Measurements from ENCODE around the gene DGKQ. TPM values are rescaled to one million over a fixed set of nuclear protein-coding genes. Genes with fewer than 3 reads are reported as not detected.

DGKQ gene
- total RNA-seq, 1 donor from 2014 or later = 14.8 TPM

GRCh38 chr4:957581-958313, 15.6 kb downstream of the DGKQ start:
- no peaks in the 10 kb centered on the region for H3K36me3 ChIP-seq (ENCODE audit: control insufficient read depth, insufficient read depth, low read length)
- DNase-seq (ENCODE audit: low read depth) = no peak
- no peaks in the 10 kb centered on the region for H3K27me3 ChIP-seq (ENCODE audit: control insufficient read depth, insufficient read depth, low read length)
- TF ChIP-seq, protein P1, sequence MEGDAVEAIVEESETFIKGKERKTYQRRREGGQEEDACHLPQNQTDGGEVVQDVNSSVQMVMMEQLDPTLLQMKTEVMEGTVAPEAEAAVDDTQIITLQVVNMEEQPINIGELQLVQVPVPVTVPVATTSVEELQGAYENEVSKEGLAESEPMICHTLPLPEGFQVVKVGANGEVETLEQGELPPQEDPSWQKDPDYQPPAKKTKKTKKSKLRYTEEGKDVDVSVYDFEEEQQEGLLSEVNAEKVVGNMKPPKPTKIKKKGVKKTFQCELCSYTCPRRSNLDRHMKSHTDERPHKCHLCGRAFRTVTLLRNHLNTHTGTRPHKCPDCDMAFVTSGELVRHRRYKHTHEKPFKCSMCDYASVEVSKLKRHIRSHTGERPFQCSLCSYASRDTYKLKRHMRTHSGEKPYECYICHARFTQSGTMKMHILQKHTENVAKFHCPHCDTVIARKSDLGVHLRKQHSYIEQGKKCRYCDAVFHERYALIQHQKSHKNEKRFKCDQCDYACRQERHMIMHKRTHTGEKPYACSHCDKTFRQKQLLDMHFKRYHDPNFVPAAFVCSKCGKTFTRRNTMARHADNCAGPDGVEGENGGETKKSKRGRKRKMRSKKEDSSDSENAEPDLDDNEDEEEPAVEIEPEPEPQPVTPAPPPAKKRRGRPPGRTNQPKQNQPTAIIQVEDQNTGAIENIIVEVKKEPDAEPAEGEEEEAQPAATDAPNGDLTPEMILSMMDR (IDR thresholded peaks at IDR 0.05; ENCODE audit: insufficient read depth, low read length, poor library complexity, severe bottlenecking) = no peak
- H3K4me3 ChIP-seq (ENCODE audit: low read depth, low read length) = no peak overlapping the region

GRCh38 chr4:957231-957580, 16.2 kb downstream of the DGKQ start:
- TF ChIP-seq, protein P1 (IDR thresholded peaks at IDR 0.05; ENCODE audit: insufficient read depth, low read length, poor library complexity, severe bottlenecking) = no peak
- Histone ChIP-seq H3K27me3 (ENCODE audit: control insufficient read depth, insufficient read depth, low read length) (no peaks in the 10 kb centered on the region), H3K36me3 (ENCODE audit: control insufficient read depth, insufficient read depth, low read length) (no peaks in the 10 kb centered on the region), H3K4me3 (ENCODE audit: low read depth, low read length) (no peak overlapping the region)
- no peak for DNase-seq (ENCODE audit: low read depth)

GRCh38 chr4:956531-957230, 16.7 kb downstream of the DGKQ start:
- Histone ChIP-seq H3K36me3 (ENCODE audit: control insufficient read depth, insufficient read depth, low read length) (no peaks in the 10 kb centered on the region), H3K4me3 (ENCODE audit: low read depth, low read length) (no peak overlapping the region), H3K27me3 (ENCODE audit: control insufficient read depth, insufficient read depth, low read length) (no peaks in the 10 kb centered on the region)
- no peak for DNase-seq (ENCODE audit: low read depth)
- TF ChIP-seq, protein P1 (IDR thresholded peaks at IDR 0.05; ENCODE audit: insufficient read depth, low read length, poor library complexity, severe bottlenecking) = no peak

DNA sequence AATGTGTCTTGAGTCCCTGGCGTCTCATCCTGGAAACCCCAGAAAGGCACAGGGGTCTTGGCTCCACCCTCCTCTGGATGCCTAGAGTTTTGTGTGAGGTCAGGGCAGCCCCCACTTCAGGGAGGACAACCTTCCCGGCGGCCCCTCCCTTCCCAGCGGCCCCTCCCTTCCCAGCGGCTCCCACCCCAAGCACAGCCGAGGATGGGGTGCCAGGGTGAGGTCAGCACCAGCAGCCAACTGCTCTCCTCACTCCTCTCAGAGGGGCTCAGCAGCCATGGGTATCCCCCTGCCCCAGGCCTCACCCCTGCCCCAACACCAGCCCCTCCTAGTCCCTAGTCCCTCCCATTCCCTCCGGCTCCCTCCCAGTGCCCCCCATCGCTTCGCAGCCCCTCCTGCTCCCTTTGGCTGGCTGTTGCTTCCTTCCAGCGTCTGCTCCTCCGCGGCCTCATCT, 17.4 kb downstream of the DGKQ start:
- TF ChIP-seq, protein P1 (IDR thresholded peaks at IDR 0.05; ENCODE audit: insufficient read depth, low read length, poor library complexity, severe bottlenecking) = no peak
- DNase-seq (ENCODE audit: low read depth) = no peak
- Histone ChIP-seq H3K27me3 (ENCODE audit: control insufficient read depth, insufficient read depth, low read length) (no peaks in the 10 kb centered on the region), H3K36me3 (ENCODE audit: control insufficient read depth, insufficient read depth, low read length) (no peaks in the 10 kb centered on the region), H3K4me3 (ENCODE audit: low read depth, low read length) (no peak overlapping the region)

DNA sequence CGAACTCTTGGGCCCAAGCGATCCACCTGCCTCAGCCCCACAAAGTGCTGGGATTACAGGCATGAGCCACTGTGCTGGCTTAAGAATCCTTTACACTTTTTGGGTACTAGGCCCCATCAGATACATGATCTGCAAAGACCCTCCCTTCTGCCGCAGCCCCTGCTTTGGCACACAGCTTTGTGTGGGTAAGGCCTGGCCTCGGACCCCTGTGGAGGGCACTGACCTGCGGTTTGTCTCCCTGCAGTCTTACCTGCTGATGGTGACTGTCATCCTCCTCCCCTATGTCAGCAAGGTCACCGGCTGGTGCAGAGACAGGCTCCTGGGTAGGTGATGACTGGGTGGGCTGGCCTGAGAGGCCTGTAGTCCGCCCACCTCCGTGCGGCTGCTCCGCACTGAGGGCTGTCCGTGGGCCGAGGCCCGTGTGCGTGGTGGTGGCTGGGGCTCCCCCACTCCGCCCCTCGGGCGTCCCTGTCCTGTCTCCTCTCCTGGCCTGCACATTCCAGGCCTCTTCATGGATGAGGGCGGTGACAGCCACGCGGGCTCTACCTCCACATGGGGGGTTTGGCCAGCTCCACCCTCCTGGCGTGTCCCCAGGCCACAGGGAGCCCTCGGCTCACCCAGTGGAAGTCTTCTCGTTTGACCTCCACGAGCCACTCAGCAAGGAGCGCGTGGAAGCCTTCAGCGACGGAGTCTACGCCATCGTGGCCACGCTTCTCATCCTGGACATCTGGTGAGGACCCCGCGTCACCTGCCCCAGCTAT, 18.0 kb downstream of the DGKQ start:
- H3K36me3 ChIP-seq (ENCODE audit: control insufficient read depth, insufficient read depth, low read length) = no peaks in the 10 kb centered on the region
- TF ChIP-seq, protein P1 (IDR thresholded peaks at IDR 0.05; ENCODE audit: insufficient read depth, low read length, poor library complexity, severe bottlenecking) = no peak
- H3K27me3 ChIP-seq (ENCODE audit: control insufficient read depth, insufficient read depth, low read length) = no peaks in the 10 kb centered on the region
- H3K4me3 ChIP-seq (ENCODE audit: low read depth, low read length) = no peak overlapping the region
- DNase-seq (ENCODE audit: low read depth) = no peak

Data from kidney epithelial cell (primary cell).